Measurements from ENCODE around the gene DPH3.

- TF ChIP-seq STAT1 (conservative IDR thresholded peaks at IDR 0.05) = no peak
- no peak for TF ChIP-seq MEF2A (IDR thresholded peaks at IDR 0.05; ENCODE audit: insufficient read depth, low read depth, low read length)
- TF ChIP-seq CREB1 (IDR thresholded peaks at IDR 0.05; ENCODE audit: low read depth) = no peak
- no peak for TF ChIP-seq NFYA (IDR thresholded peaks at IDR 0.05; ENCODE audit: borderline replicate concordance, low read depth, low read length)
- no peak for TF ChIP-seq CHD2 (IDR thresholded peaks at IDR 0.05; ENCODE audit: borderline replicate concordance, low read depth, low read length)
- TF ChIP-seq ZSCAN29 (IDR thresholded peaks at IDR 0.05) = no peak
- TF ChIP-seq IKZF2 (IDR thresholded peaks at IDR 0.05) = no peak
Observed at GRCh38 chr3:16249336-16249735, 15.4 kb downstream of the DPH3 start.

All from GM12878 (cell line).